Adrenal gland (tissue), 12 donors: ENCODE results near the gene GGA1. TPM values are rescaled to one million over a fixed set of nuclear protein-coding genes. Genes with fewer than 3 reads are reported as not detected.

Experiments used
- DNase-seq, 7 donors: peaks; one replicate each; pipeline ENCODE4 v3.0.0-alpha.2; 2019 to 2020
- H3K27ac ChIP-seq, 5 donors: fragments of 200-600 bp; sonication (generic) in 4 of 5; 1 replicate in 3 of 5; 2 replicates in 2 of 5; pipeline versions ENCODE4 v1.5.1 to v1.8.0; 2016 to 2020; ENCODE audit warnings: mild to moderate bottlenecking in 1 of 5
- H3K27me3 ChIP-seq: fragments of 200-600 bp; 2 replicates; pipeline ENCODE4 v1.8.0; 2021
- H3K36me3 ChIP-seq, 2 donors: fragments of 200-600 bp; replicated peaks in 1 of 2; 1 replicate in 1 of 2; 2 replicates in 1 of 2; pipeline versions ENCODE4 v1.5.1 to v1.8.0; 2018 to 2022
- H3K4me1 ChIP-seq, 2 donors: fragments of 200-600 bp; replicated peaks in 1 of 2; 1 replicate in 1 of 2; 2 replicates in 1 of 2; pipeline versions ENCODE4 v1.5.1 to v1.8.0; 2018 to 2021
- H3K4me3 ChIP-seq, 4 donors: fragments of 200-600 bp; sonication (generic) in 3 of 4; one replicate each; pipeline ENCODE4 v1.5.1; 2016 to 2018
- H3K9me3 ChIP-seq, 3 donors: fragments of 200-600 bp; sonication (generic) in 1 of 3; replicated peaks in 1 of 3; 1 replicate in 2 of 3; 2 replicates in 1 of 3; pipeline versions ENCODE4 v1.5.1 to v1.8.0; 2016 to 2021
- CTCF ChIP-seq, 6 experiments: fragments of 450-650 bp in 4 of 6; fragments of 200-600 bp in 2 of 6; sonication (generic) in 1 of 6; IDR thresholded peaks; 1 replicate in 5 of 6; 2 replicates in 1 of 6; pipeline versions ENCODE4 v1.5.1 to v1.8.0; 2016 to 2021; ENCODE audit warnings: antibody characterized with exemption in 6 of 6, mild to moderate bottlenecking in 2 of 6, moderate library complexity in 1 of 6
- POLR2A ChIP-seq, 2 donors: fragments of 450-650 bp; IDR thresholded peaks; one replicate each; pipeline ENCODE4 v1.6.1; 2017; ENCODE audit warnings: antibody characterized with exemption in 2 of 2, mild to moderate bottlenecking in 2 of 2, moderate library complexity in 1 of 2
- WGBS, 4 donors: extraction: QIAGEN DNeasy Blood & Tissue Kit in 2 of 4; methylation state at CpG; one replicate each; pipeline versions ENCODE4 v1.1.5 to v1.1.7; 2013 to 2017; 5-methylcytosine and 5-hydroxymethylcytosine counted together
- intact Hi-C, 2 donors: fragments of 100-400 bp; cut with DNase I; formaldehyde crosslinking; loops; one replicate each; pipeline versions ENCODE4 v1.14.1 to v1.15.0; 2022 to 2023
- polyA plus RNA-seq, 3 donors: library from polyadenylated mRNA; stranded (reverse); fragments of 200-250 nt in 2 of 3; fragments of 350-450 nt in 1 of 3; fragmentation: Illumina TruSeq in 1 of 3; extraction: RNeasy Lipid Tissue Mini Kit (QIAGEN cat#74804) in 1 of 3; gene quantifications; one replicate each; pipeline ENCODE4 v1.2.3, GENCODE V29; 2013 to 2014
- total RNA-seq, 9 donors: library from RNA; depleted of rRNA in 4 of 9; stranded (reverse); fragments of >200 nt in 4 of 9; fragments of 120-200 nt in 1 of 9; fragmentation: NEBNext Ultra II Directional in 1 of 9; extraction: Animal tissue kit (Norgen Biotek cat#: 25700) in 1 of 9; gene quantifications; one replicate each; pipeline versions ENCODE4 v1.1.0 to v1.2.4, GENCODE V29; 2013 to 2023
- donor health status: healthy with polysubstance abuse.
- donor health status: Bipolar disorder and iron deficiency.
- donor health status: DM: yes; HTN: yes; CAD: no.
- donor health status: DM: no; HTN: no; CAD: no.
- donor health status: DM: no; HTN: no; CAD: no.
- donor health status: DM: yes; HTN: yes; CAD: no.

Gene GGA1
- total and polyA plus RNA-seq, 12 donors: 30.6 to 160 (median 65.6) TPM

- H3K36me3 ChIP-seq: peaks cover 0 to 21% of the 10 kb centered on the region in 2 donors
- TF ChIP-seq POLR2A (IDR thresholded peaks at IDR 0.05) (no peak), CTCF (IDR thresholded peaks at IDR 0.05) (no peak)
- intact Hi-C loops: no loop called here
- H3K27ac ChIP-seq: peak overlapping the region in 4 of 5 donors; percentile 63 to 92 (median 78)
- no peak for DNase-seq
- no peaks in the 10 kb centered on the region for H3K27me3 ChIP-seq
- H3K9me3 ChIP-seq: no peaks in the 10 kb centered on the region
- 37 to 46% (median 38%) methylated on average over 9 to 11 of the region's 11 CpGs for WGBS, 4 donors
- H3K4me1 ChIP-seq: peaks cover 18 to 29% of the 10 kb centered on the region in 2 donors
- peak overlapping the region in 1 of 4 donors; percentile 31 for H3K4me3 ChIP-seq
These were observed 24.5 kb downstream of the GGA1 start for GRCh38 chr22:37633089-37633624.

DNA sequence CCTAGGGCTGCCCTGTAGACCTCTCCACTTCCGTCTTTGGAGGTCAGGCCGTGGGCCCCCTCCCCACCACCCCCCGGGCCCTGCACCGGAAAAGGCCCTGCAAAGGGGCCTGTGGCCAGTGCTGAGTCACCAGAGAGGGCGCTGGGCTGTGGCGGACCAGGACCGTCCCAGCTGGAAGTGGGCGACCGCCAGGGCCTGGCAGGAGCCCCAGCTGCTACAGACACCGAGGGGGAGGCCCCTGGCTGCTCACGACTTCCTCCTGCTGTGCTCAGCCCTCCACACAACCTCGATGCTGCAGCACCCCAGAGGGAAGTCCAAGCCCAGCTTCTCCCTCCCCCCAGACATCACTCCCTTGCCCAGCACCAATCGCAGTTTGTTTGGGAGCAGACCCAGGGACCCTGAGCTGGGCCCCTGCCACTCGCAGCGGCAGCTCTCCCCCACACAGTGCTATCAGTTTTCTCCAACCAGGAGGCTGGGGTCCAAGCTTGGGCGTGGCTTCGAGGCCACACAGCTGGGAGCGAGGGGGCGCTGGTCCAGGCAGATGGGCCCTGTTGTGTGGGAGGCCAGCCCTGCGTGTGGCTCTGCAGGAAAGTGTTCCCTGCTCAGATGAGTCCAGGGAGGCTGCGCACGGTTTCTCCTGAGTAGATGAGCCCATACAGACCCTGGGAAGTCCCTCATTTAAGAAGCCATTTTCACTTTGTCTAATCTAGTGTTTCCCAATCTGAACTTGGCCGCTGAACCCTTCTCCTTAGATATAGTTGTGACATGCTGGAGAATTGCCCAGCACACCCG lies 25.2 kb downstream of the GGA1 start:
- H3K27me3 ChIP-seq: no peaks in the 10 kb centered on the region
- intact Hi-C loops: no loop called here
- H3K9me3 ChIP-seq: no peaks in the 10 kb centered on the region
- H3K27ac ChIP-seq: peak overlapping the region; percentile 46 to 92 (median 74)
- peaks cover 18 to 34% of the 10 kb centered on the region in 2 donors for H3K4me1 ChIP-seq
- 0 to 10% (median 8%) methylated on average over 1 to 24 of the region's 24 CpGs for WGBS, 4 donors
- H3K36me3 ChIP-seq: peaks cover 0 to 16% of the 10 kb centered on the region in 2 donors
- peak; percentile 69 to 91 (median 82) for DNase-seq
- H3K4me3 ChIP-seq: peak overlapping the region in 1 of 4 donors; percentile 31
- no peak for TF ChIP-seq POLR2A (IDR thresholded peaks at IDR 0.05)
- TF ChIP-seq CTCF (IDR thresholded peaks at IDR 0.05): peak in 2 of 6 experiments; percentile 14 to 32

GRCh38 chr22:37634417-37634924 lies 25.8 kb downstream of the GGA1 start:
- intact Hi-C loops: no loop called here
- peak overlapping the region in 1 of 4 donors; percentile 31 for H3K4me3 ChIP-seq
- TF ChIP-seq POLR2A (IDR thresholded peaks at IDR 0.05) (no peak), CTCF (IDR thresholded peaks at IDR 0.05) (no peak)
- H3K27me3 ChIP-seq: no peaks in the 10 kb centered on the region
- H3K4me1 ChIP-seq: peaks cover 18 to 39% of the 10 kb centered on the region in 2 donors
- H3K27ac ChIP-seq: peak overlapping the region; percentile 46 to 92 (median 74)
- peaks cover 0 to 9% of the 10 kb centered on the region in 2 donors for H3K36me3 ChIP-seq
- no peaks in the 10 kb centered on the region for H3K9me3 ChIP-seq
- 45 to 49% (median 47%) methylated on average over 4 to 8 of the region's 8 CpGs for WGBS, 4 donors
- no peak for DNase-seq

DNA sequence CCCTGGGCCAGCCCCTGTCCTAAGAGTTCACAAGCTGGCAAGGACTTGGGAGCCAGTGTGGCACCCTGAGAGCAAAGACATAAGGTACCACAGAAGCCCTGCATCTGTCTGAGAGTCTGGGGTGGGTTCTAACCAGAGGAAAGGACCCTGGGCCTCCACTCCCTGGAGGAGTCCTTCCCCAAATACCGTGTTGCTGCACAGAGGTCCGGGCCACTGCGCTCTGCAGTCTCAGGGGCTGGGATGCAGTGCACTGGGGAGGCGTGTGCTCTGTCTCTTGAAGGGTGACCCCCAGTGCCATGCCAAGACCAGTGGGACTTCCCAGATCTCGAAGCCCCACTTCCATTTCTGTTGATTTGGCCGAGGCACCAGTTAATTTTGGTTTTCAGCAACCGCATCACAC lies 26.5 kb downstream of the GGA1 start:
- H3K27ac ChIP-seq: peak overlapping the region in 2 of 5 donors; percentile 81 to 92
- intact Hi-C loops: no loop called here
- no peaks in the 10 kb centered on the region for H3K9me3 ChIP-seq
- 81 to 87% (median 83%) methylated on average over 6 to 7 of the region's 7 CpGs for WGBS, 4 donors
- peaks cover 0 to 9% of the 10 kb centered on the region in 2 donors for H3K36me3 ChIP-seq
- peaks cover 18 to 39% of the 10 kb centered on the region in 2 donors for H3K4me1 ChIP-seq
- no peak overlapping the region for H3K4me3 ChIP-seq
- no peak for DNase-seq
- no peak for TF ChIP-seq CTCF (IDR thresholded peaks at IDR 0.05)
- TF ChIP-seq POLR2A (IDR thresholded peaks at IDR 0.05): no peak
- no peaks in the 10 kb centered on the region for H3K27me3 ChIP-seq
